NK-92 (cell line): Measurements from ENCODE around the gene ZBTB25.

Source experiments
- DNase-seq: peaks from one replicate; lab custom pipeline; 2025; ENCODE audit not compliant: unreplicated experiment; lab: John Stamatoyannopoulos, UW

The ZBTB25 gene

DNA sequence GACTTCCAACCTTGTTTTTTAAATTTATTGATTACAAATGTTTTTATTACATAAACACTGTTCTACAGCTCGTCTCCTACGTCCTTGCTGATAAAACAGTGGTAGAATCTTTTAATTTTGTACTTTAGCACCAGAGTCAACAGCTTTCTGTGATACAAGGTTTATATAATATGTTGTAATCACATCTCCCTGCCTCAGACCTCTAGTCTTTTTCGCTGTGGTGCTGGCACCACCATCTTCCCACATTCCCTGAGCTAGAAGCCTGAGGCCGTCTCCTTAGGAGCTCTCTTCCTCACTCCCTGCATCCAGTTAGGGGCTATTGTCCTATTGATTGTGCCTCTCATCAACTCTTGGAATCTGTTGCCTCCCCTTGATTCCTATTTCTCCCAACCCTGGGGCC is 98.3 kb downstream of the ZBTB25 start:
- no peak for DNase-seq

DNA sequence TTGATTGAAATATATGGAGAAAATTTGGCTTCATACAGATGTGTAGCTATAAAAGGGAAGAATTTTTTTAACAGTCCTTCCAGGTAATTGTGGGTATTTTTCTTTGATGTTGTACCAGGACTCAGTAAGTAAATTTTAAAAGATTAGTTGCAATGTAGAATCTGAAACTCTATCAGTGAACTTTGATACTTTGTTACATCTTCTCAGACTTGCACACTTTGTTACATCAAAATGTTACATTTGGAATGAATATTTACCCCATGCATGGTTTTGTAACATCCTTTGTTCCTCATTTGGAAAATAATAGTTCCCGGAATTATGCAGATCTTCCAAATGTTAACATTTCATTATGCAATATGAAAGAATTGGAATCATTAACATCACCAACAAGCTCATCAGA is 101.7 kb downstream of the ZBTB25 start:
- DNase-seq = no peak

DNA sequence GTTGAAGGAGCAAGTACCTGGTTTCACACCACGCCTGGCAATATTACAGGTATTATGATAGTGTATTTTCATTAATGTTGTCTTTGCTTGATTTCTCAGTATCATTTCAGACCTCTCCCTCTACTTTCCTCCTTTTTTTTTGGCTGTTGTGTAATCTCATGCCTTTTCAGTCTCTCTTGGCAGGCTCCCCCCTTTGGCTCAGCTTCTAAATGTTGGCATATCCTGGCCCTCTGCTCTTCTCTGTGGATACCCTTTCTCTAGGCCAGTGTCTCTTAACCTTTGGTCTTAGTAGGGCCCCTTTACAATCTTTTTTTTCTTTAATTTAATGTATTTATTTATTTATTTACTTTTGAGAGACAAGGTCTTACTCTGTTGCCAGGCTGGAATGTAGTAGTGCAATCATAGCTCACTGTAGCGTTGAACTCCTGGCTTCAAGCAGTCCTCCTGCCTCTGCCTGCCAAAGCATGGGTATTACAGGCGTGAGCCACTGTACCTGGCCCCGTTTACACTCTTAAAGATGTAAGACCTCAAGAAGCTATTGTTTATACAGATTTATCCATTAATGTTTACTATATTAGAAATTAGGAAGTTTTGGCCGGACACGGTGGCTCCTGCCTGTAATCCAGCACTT is 102.7 kb downstream of the ZBTB25 start:
- DNase-seq = no peak
